K562 (cell line): ENCODE measurements around the gene DCAF4L1. TPM values are rescaled to one million over a fixed set of nuclear protein-coding genes. Genes with fewer than 3 reads are reported as not detected.

Experiments
- ATAC-seq: fragments of 200-7000 bp; cut with Tn5 transposase; 3 replicates; pipeline ENCODE4 v1.9.1; 2020; ENCODE audit warnings: moderate library complexity
- BruUV-seq: library from RNA; stranded (reverse); fragments of 400-500 nt; replicated peaks from 2 replicates; lab custom pipeline; 2021; lab: Mats Ljungman, UMichigan
- CTCF ChIA-PET: fragments of 300-600 bp; formaldehyde crosslinking; extraction: SDS; loops from one replicate; lab custom pipeline; 2021; ENCODE audit warnings: low intra/inter-chr PET ratio; lab: Yijun Ruan, JAX
- POLR2A ChIA-PET: fragments of 300-600, 350-650 bp; sonication (Branson Sonifier 250); formaldehyde crosslinking; extraction: SDS; loops from one replicate; lab custom pipeline; 2021; ENCODE audit warnings: antibody characterized with exemption, inconsistent platforms; lab: Yijun Ruan, JAX
- DNase-seq, 4 experiments: peaks; one replicate each; pipeline versions ENCODE4 v3.0.0 to v3.0.0-alpha.2; 2011 to 2018; ENCODE audit warnings: low spot score in 3 of 4, mixed read lengths in 3 of 4; ENCODE audit errors: extremely low read depth in 1 of 4
- FAIRE-seq: peaks from 2 replicates; lab custom pipeline; 2011; peaks lifted over from hg19 to GRCh38; lab: Jason Lieb, UNC
- H2AFZ ChIP-seq: 2 replicates; pipeline ENCODE4 v1.6.0; 2011; ENCODE audit warnings: low read depth, low read length, control low read depth, inconsistent platforms
- H3K27ac ChIP-seq: fragments of 200-600 bp; 3 replicates; pipeline ENCODE4 v1.8.0; 2011; ENCODE audit warnings: low read depth, mild to moderate bottlenecking, control low read depth, inconsistent platforms, low read length, moderate library complexity, mixed read lengths; ENCODE audit errors: extremely low read depth
- H3K27me3 ChIP-seq, 2 experiments: fragments of 300-600 bp in 1 of 2; 2 replicates in 1 of 2; 3 replicates in 1 of 2; pipeline versions ENCODE4 v1.6.0 to v1.8.0; 2011; ENCODE audit warnings: inconsistent platforms in 2 of 2, low read length in 2 of 2, mild to moderate bottlenecking in 1 of 2, mixed read lengths in 1 of 2, moderate library complexity in 1 of 2; ENCODE audit not compliant: control insufficient read depth in 2 of 2, insufficient read depth in 2 of 2
- H3K36me3 ChIP-seq: fragments of 300-600 bp; 3 replicates; pipeline ENCODE4 v1.8.0; 2011; ENCODE audit warnings: mild to moderate bottlenecking, low read length, inconsistent platforms; ENCODE audit not compliant: control insufficient read depth, insufficient read depth
- H3K4me1 ChIP-seq, 2 experiments: fragments of 200-600 bp in 1 of 2; replicated peaks in 1 of 2; 2 replicates in 1 of 2; 3 replicates in 1 of 2; pipeline versions ENCODE4 v1.5.1 to v1.8.0; 2011; ENCODE audit warnings: inconsistent platforms in 2 of 2, low read length in 2 of 2, mild to moderate bottlenecking in 1 of 2, mixed read lengths in 1 of 2, moderate library complexity in 1 of 2; ENCODE audit not compliant: control insufficient read depth in 2 of 2, insufficient read depth in 2 of 2
- H3K4me2 ChIP-seq: 2 replicates; pipeline ENCODE4 v1.6.1; 2011; ENCODE audit warnings: low read length, control low read depth, inconsistent platforms, mixed read lengths; ENCODE audit not compliant: insufficient read depth
- H3K4me3 ChIP-seq: fragments of 200-600 bp; sonication (generic), shearing (Covaris generic); 2 replicates; pipeline ENCODE4 v1.5.1; 2016; ENCODE audit warnings: control low read depth, inconsistent platforms
- H3K79me2 ChIP-seq: fragments of 200-600 bp; 3 replicates; pipeline ENCODE4 v1.8.0; 2011; ENCODE audit warnings: low read length, inconsistent platforms; ENCODE audit not compliant: control insufficient read depth, insufficient read depth
- H3K9ac ChIP-seq, 2 experiments: 2 replicates each; pipeline versions ENCODE4 v1.6.0 to v1.6.1; 2011; ENCODE audit warnings: low read depth in 2 of 2, low read length in 2 of 2, control low read depth in 1 of 2, inconsistent platforms in 1 of 2, mild to moderate bottlenecking in 1 of 2, mixed read lengths in 1 of 2; ENCODE audit not compliant: insufficient read depth in 1 of 2
- H3K9me1 ChIP-seq: one replicate; pipeline ENCODE4 v1.6.0; 2011; ENCODE audit warnings: inconsistent platforms, mild to moderate bottlenecking, low read length, moderate library complexity; ENCODE audit not compliant: control insufficient read depth, insufficient read depth
- H3K9me3 ChIP-seq: replicated peaks from 2 replicates; pipeline ENCODE4 v1.5.1; 2011; ENCODE audit warnings: low read depth, low read length, inconsistent platforms; ENCODE audit not compliant: control insufficient read depth, insufficient read depth
- H4K20me1 ChIP-seq: replicated peaks from 2 replicates; pipeline ENCODE4 v1.6.1; 2011; ENCODE audit warnings: low read length, inconsistent platforms, mixed read lengths; ENCODE audit not compliant: control insufficient read depth, insufficient read depth
- FOXA3 ChIP-seq, 2 experiments: fragments of 450-650 bp in 1 of 2; sonication (generic) in 1 of 2; formaldehyde crosslinking; IDR thresholded peaks in 1 of 2; conservative IDR thresholded peaks in 1 of 2; 2 replicates each; pipeline versions ENCODE4 v1.4.0 to v1.8.0; 2020 to 2022; ENCODE audit warnings: mild to moderate bottlenecking in 2 of 2, missing genetic modification reagents in 1 of 2
- FOXM1 ChIP-seq, 2 experiments: fragments of 450-650 bp in 1 of 2; sonication (generic) in 1 of 2; formaldehyde crosslinking in 1 of 2; IDR thresholded peaks; 2 replicates each; pipeline versions ENCODE4 v1.6.1 to v1.9.0; 2017 to 2022; ENCODE audit warnings: low read depth in 2 of 2, mild to moderate bottlenecking in 2 of 2, missing genetic modification reagents in 1 of 2, moderate library complexity in 1 of 2
- HEY1 ChIP-seq: fragments of 250-450 bp; sonication (Bioruptor Pico); IDR thresholded peaks from 2 replicates; pipeline ENCODE4 v1.5.0; 2020; ENCODE audit warnings: mild to moderate bottlenecking, moderate library complexity, borderline replicate concordance
- HMBOX1 ChIP-seq: sonication (generic); IDR thresholded peaks from 2 replicates; pipeline ENCODE4 v1.6.1; 2016
- JUN ChIP-seq, 2 experiments: sonication (generic) in 1 of 2; formaldehyde crosslinking in 1 of 2; IDR thresholded peaks; 2 replicates each; pipeline versions ENCODE4 v1.6.1 to v1.8.0; 2012 to 2022; ENCODE audit warnings: borderline replicate concordance in 2 of 2, mild to moderate bottlenecking in 2 of 2, improper control_type of control experiment in 1 of 2, low read depth in 1 of 2, low read length in 1 of 2, missing genetic modification reagents in 1 of 2
- NFE2L1 ChIP-seq: fragments of 450-650 bp; IDR thresholded peaks from 2 replicates; pipeline ENCODE4 v1.6.1; 2016; ENCODE audit warnings: missing genetic modification characterization, low read depth, mild to moderate bottlenecking, missing compliant biosample characterization, moderate library complexity, borderline replicate concordance
- PTRF ChIP-seq: fragments of 450-650 bp; IDR thresholded peaks from 2 replicates; pipeline ENCODE4 v1.6.1; 2016; ENCODE audit warnings: mild to moderate bottlenecking, missing genetic modification characterization, missing compliant biosample characterization
- RBM22 ChIP-seq: fragments of 200-400 bp; formaldehyde crosslinking; IDR thresholded peaks from 2 replicates; pipeline ENCODE4 v1.6.1; 2018; ENCODE audit warnings: low read length, low read depth; ENCODE audit not compliant: poor library complexity, severe bottlenecking
- SMAD1 ChIP-seq: fragments of 150-350 bp; IDR thresholded peaks from 2 replicates; pipeline ENCODE4 v1.6.1; 2014; ENCODE audit warnings: low read length, low read depth; ENCODE audit not compliant: partially characterized antibody
- SMARCA4 ChIP-seq: fragments of 450-650 bp; IDR thresholded peaks from 2 replicates; pipeline ENCODE4 v1.6.1; 2016
- SP1 ChIP-seq: sonication (generic); formaldehyde crosslinking; IDR thresholded peaks from 2 replicates; pipeline ENCODE4 v1.8.1; 2022; ENCODE audit warnings: mild to moderate bottlenecking, missing genetic modification reagents
- TARDBP ChIP-seq: fragments of 450-650 bp; IDR thresholded peaks from 2 replicates; pipeline ENCODE4 v1.6.1; 2016
- THAP7 ChIP-seq: fragments of 250-450 bp; sonication (Bioruptor Pico); IDR thresholded peaks from 2 replicates; pipeline ENCODE4 v1.5.0; 2021
- ZFPM2 ChIP-seq: fragments of 250-450 bp; sonication (Bioruptor Pico); IDR thresholded peaks from 2 replicates; pipeline ENCODE4 v1.5.1; 2022; ENCODE audit warnings: mild to moderate bottlenecking
- ZNF717 ChIP-seq: fragments of 250-450 bp; sonication (Bioruptor Pico); IDR thresholded peaks from 2 replicates; pipeline ENCODE4 v1.5.0; 2021
- whole genome bisulfite sequencing: fragments of 100-300 bp; shearing (Covaris generic); methylation state at CpG from one replicate; pipeline ENCODE4 v1.1.6; 2016; ENCODE audit warnings: low coverage, mixed read lengths; ENCODE audit not compliant: insufficient coverage; ENCODE audit errors: missing lambda C conversion rate; 5-methylcytosine and 5-hydroxymethylcytosine counted together
- in situ Hi-C: fragments of 300-500 bp; cut with MboI; formaldehyde crosslinking; loops from 4 replicates; pipeline ENCODE4 v1.15.0; 2018; ENCODE audit warnings: inconsistent platforms, mixed read lengths
- intact Hi-C: fragments of 100-400 bp; cut with micrococcal nuclease; formaldehyde crosslinking; loops from 2 replicates; pipeline ENCODE4 v1.14.2; 2022
- polyA plus RNA-seq, 8 experiments: library from polyadenylated mRNA; depleted of rRNA in 4 of 8; stranded (reverse) in 5 of 8; unstranded in 3 of 8; fragments of >200 nt; fragmentation: Nextera tagmentation in 2 of 8; fragmentation: Illumina TruSeq in 1 of 8; extraction: Ambion mirVana in 2 of 8; extraction: Trizol in 1 of 8; gene quantifications; 2 replicates each; pipeline versions ENCODE4 v1.2.1 to v1.2.3, GENCODE V29; 2011 to 2014; ENCODE audit warnings: inconsistent platforms in 1 of 8, missing spikeins in 1 of 8
- total RNA-seq, 7 experiments: library from RNA; depleted of rRNA in 6 of 7; stranded (reverse); fragments of >200 nt in 6 of 7; fragmentation: Illumina TruSeq in 2 of 7; extraction: Trizol in 2 of 7; gene quantifications; 2 replicates each; pipeline versions ENCODE4 v1.2.1 to v1.2.3, GENCODE V29; 2011 to 2021; ENCODE audit warnings: low replicate concordance in 1 of 7
- TF ChIP-seq, protein P1 (sequence below): sonication (generic); formaldehyde crosslinking; IDR thresholded peaks from 2 replicates; pipeline ENCODE4 v1.8.1; 2023; ENCODE audit warnings: mild to moderate bottlenecking, missing genetic modification reagents

The DCAF4L1 gene
- total and polyA plus RNA-seq, 9 of the 15 experiments (the other 6 are each of a cell fraction or from before 2014, with no cell fraction given), result 0.17 to 0.64 (median 0.36) TPM

- intact Hi-C loops (loop anchor here (5.0 kb wide), 1 partner anchor 56 kb away; the partner anchor contains the start of gene TMEM33), in situ Hi-C loops (no loop called here)
- Histone ChIP-seq H3K9me1 (no peaks in the 10 kb centered on the region), H3K4me2 (no peak overlapping the region), H3K9me3 (no peaks in the 10 kb centered on the region), H3K27ac (peak overlapping the region; percentile 87; the same call in 2 of the 3 replicates), H3K36me3 (peaks cover 2% of the 10 kb centered on the region; the same call in 2 of the 3 replicates), H3K79me2 (peaks cover 53% of the 10 kb centered on the region), H3K4me3 (no peak overlapping the region), H3K27me3 (no peaks in the 10 kb centered on the region), H4K20me1 (peaks cover 6% of the 10 kb centered on the region; the same call in 1 of the 2 replicates), H2AFZ (no peak overlapping the region), H3K9ac (peak overlapping the region in 1 of 2 experiments; percentile 89; a peak in 1 of 4 replicates), H3K4me1 (peaks cover 8 to 9% of the 10 kb centered on the region in 2 experiments; a peak in 4 of 5 replicates)
- DNase-seq (no peak), ATAC-seq (no peak), FAIRE-seq (peak; percentile 44)
- WGBS, result 13% methylated on average over 4 of the region's 4 CpGs
- CTCF ChIA-PET, result no interaction called here
- BruUV-seq, result no TSS peak
- POLR2A ChIA-PET, result no interaction called here
- no peak for TF ChIP-seq HEY1 (CRISPR knock-in tag)
- 0 out of 4 replicates have a peak, but pooled peaks of 1 of the 2 experiments have one; percentile 20 for TF ChIP-seq FOXA3 (CRISPR knock-in tag; conservative IDR thresholded peaks at IDR 0.05 in 1 of 2, IDR thresholded peaks at IDR 0.05 in 1 of 2)
- no peak for TF ChIP-seq SMARCA4
- no peak for TF ChIP-seq PTRF
- 0 out of 2 replicates have a peak, but pooled peaks have one; percentile 20 for TF ChIP-seq FOXM1 (IDR thresholded peaks at IDR 0.05; ENCODE audit: low read depth)
- no peak for TF ChIP-seq FOXM1 (CRISPR knock-in tag; IDR thresholded peaks at IDR 0.05; ENCODE audit: low read depth)
- no peak for TF ChIP-seq ZNF717 (CRISPR knock-in tag)
- TF ChIP-seq HMBOX1, result peak; percentile 49; the same call in 1 of the 2 replicates
- no peak for TF ChIP-seq SMAD1
- no peak for TF ChIP-seq NFE2L1
- TF ChIP-seq TARDBP, result no peak
- no peak for TF ChIP-seq ZFPM2 (CRISPR knock-in tag)
- TF ChIP-seq THAP7 (CRISPR knock-in tag), result no peak
- no peak for TF ChIP-seq SP1
- TF ChIP-seq, protein P1, sequence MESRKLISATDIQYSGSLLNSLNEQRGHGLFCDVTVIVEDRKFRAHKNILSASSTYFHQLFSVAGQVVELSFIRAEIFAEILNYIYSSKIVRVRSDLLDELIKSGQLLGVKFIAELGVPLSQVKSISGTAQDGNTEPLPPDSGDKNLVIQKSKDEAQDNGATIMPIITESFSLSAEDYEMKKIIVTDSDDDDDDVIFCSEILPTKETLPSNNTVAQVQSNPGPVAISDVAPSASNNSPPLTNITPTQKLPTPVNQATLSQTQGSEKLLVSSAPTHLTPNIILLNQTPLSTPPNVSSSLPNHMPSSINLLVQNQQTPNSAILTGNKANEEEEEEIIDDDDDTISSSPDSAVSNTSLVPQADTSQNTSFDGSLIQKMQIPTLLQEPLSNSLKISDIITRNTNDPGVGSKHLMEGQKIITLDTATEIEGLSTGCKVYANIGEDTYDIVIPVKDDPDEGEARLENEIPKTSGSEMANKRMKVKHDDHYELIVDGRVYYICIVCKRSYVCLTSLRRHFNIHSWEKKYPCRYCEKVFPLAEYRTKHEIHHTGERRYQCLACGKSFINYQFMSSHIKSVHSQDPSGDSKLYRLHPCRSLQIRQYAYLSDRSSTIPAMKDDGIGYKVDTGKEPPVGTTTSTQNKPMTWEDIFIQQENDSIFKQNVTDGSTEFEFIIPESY (CRISPR knock-in tag), result no peak
- no peak for TF ChIP-seq JUN (IDR thresholded peaks at IDR 0.05; ENCODE audit: borderline replicate concordance, low read depth, low read length)
- TF ChIP-seq JUN (CRISPR knock-in tag; IDR thresholded peaks at IDR 0.05; ENCODE audit: borderline replicate concordance), result no peak
- TF ChIP-seq RBM22, result no peak
Observed at GRCh38 chr4:41992967-41993857, 11.7 kb downstream of the DCAF4L1 start.
